ENCODE measurements around the gene GPR137B. TPM values are rescaled to one million over a fixed set of nuclear protein-coding genes. Genes with fewer than 3 reads are reported as not detected.
"Not testable (repeated sequence)": the region's sequence is repeated elsewhere in the genome, so short reads cannot be mapped to it uniquely, and the experiment has no call there.

The GPR137B gene
- total and polyA plus RNA-seq, 2 of the 4 experiments (the other 2 are of a cell fraction), result 4.5 to 12.3 TPM

GRCh38 chr1:236161230-236161629 lies 18.9 kb downstream of the GPR137B start (continued):
- TF ChIP-seq, protein P1, sequence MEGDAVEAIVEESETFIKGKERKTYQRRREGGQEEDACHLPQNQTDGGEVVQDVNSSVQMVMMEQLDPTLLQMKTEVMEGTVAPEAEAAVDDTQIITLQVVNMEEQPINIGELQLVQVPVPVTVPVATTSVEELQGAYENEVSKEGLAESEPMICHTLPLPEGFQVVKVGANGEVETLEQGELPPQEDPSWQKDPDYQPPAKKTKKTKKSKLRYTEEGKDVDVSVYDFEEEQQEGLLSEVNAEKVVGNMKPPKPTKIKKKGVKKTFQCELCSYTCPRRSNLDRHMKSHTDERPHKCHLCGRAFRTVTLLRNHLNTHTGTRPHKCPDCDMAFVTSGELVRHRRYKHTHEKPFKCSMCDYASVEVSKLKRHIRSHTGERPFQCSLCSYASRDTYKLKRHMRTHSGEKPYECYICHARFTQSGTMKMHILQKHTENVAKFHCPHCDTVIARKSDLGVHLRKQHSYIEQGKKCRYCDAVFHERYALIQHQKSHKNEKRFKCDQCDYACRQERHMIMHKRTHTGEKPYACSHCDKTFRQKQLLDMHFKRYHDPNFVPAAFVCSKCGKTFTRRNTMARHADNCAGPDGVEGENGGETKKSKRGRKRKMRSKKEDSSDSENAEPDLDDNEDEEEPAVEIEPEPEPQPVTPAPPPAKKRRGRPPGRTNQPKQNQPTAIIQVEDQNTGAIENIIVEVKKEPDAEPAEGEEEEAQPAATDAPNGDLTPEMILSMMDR (conservative IDR thresholded peaks at IDR 0.05; ENCODE audit: low read depth, low read length), result no peak
- TF ChIP-seq POLR2A (IDR thresholded peaks at IDR 0.05; ENCODE audit: low read depth, low read length), result no peak
- no peak for TF ChIP-seq MAZ (IDR thresholded peaks at IDR 0.05; ENCODE audit: borderline replicate concordance, low read depth, low read length)
- TF ChIP-seq RFX5 (IDR thresholded peaks at IDR 0.05; ENCODE audit: low read depth, low read length), result no peak
- no peak for TF ChIP-seq NFE2L2 (IDR thresholded peaks at IDR 0.05; ENCODE audit: low read depth, low read length)

DNA sequence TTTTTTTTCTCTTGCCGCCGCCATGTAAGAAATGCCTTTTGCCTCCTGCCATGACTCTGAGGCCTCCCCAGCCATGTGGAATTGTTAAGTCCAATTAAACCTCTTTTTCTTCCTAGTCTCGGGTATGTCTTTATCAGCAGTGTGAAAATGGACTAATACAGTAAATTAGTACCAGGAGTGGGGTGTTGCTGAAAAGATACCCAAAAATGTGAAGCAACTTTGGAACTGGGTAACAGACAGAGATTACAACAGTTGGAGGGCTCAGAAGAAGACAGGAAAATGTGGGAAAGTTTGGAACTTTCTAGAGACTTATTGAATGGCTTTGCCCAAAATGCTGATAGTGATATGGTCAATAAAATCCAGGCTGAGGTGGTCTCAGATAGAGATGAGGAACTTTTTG lies 19.4 kb downstream of the GPR137B start:
- H3K56ac ChIP-seq (ENCODE audit: extremely low read depth, insufficient read depth, low read length); H3K79me1 ChIP-seq (ENCODE audit: low read depth in 1 of 2, low read length in 2 of 2); H2BK20ac ChIP-seq (ENCODE audit: low read depth, low read length); H3K4ac ChIP-seq (ENCODE audit: low read depth, low read length); POLR2A ChIA-PET (ENCODE audit: unreplicated experiment); H2BK5ac ChIP-seq (ENCODE audit: low read depth, low read length, poor library complexity, severe bottlenecking); H2AK9ac ChIP-seq (replicated peaks; ENCODE audit: low read depth, low read length, poor library complexity); H4K91ac ChIP-seq (ENCODE audit: insufficient read depth, low read depth, low read length); H3K9me1 ChIP-seq (ENCODE audit: insufficient read depth, low read length); H3K23ac ChIP-seq (ENCODE audit: low read depth, low read length); H3K27ac ChIP-seq (ENCODE audit: insufficient read depth, low read length); H3K18ac ChIP-seq (ENCODE audit: low read depth, low read length); H3K14ac ChIP-seq (replicated peaks; ENCODE audit: low read depth, low read length); BruUV-seq (replicated peaks); H4K20me1 ChIP-seq (ENCODE audit: insufficient read depth, low read length); H3K4me1 ChIP-seq (ENCODE audit: control insufficient read depth, insufficient read depth, low read length); H3K4me2 ChIP-seq (ENCODE audit: low read depth, low read length); H3K4me3 ChIP-seq (ENCODE audit: insufficient read depth, low read depth, low read length); DNase-seq; H4K5ac ChIP-seq (ENCODE audit: low read depth, low read length); H2BK120ac ChIP-seq (ENCODE audit: low read depth, low read length); H3K27me3 ChIP-seq (ENCODE audit: control insufficient read depth, insufficient read depth, low read length); H2AFZ ChIP-seq (replicated peaks; ENCODE audit: low read length, poor library complexity); dilution Hi-C loops (cut with HindIII; ENCODE audit: low sequenced_read_pairs, unreplicated experiment); H3K9ac ChIP-seq (ENCODE audit: low read depth, low read length); H3K9me3 ChIP-seq (ENCODE audit: control insufficient read depth, insufficient read depth, low read length); intact Hi-C loops (cut with micrococcal nuclease); ATAC-seq (ENCODE audit: low read depth); H2AK5ac ChIP-seq (ENCODE audit: low read depth, low read length); in situ Hi-C loops (cut with MboI; ENCODE audit: low sequenced_read_pairs); CTCF ChIA-PET; H4K8ac ChIP-seq (ENCODE audit: low read depth in 2 of 2, low read length in 2 of 2); H2BK15ac ChIP-seq (ENCODE audit: low read depth, low read length); H3K36me3 ChIP-seq (ENCODE audit: control insufficient read depth, insufficient read depth, low read length): not testable (repeated sequence)
- no CpG with 5 or more reads among the region's 3 CpGs for WGBS, 2 experiments (ENCODE audit: extremely low coverage in 2 of 2, insufficient read length in 1 of 2)
